ENCODE data around the gene KSR1.

The KSR1 gene

DNA sequence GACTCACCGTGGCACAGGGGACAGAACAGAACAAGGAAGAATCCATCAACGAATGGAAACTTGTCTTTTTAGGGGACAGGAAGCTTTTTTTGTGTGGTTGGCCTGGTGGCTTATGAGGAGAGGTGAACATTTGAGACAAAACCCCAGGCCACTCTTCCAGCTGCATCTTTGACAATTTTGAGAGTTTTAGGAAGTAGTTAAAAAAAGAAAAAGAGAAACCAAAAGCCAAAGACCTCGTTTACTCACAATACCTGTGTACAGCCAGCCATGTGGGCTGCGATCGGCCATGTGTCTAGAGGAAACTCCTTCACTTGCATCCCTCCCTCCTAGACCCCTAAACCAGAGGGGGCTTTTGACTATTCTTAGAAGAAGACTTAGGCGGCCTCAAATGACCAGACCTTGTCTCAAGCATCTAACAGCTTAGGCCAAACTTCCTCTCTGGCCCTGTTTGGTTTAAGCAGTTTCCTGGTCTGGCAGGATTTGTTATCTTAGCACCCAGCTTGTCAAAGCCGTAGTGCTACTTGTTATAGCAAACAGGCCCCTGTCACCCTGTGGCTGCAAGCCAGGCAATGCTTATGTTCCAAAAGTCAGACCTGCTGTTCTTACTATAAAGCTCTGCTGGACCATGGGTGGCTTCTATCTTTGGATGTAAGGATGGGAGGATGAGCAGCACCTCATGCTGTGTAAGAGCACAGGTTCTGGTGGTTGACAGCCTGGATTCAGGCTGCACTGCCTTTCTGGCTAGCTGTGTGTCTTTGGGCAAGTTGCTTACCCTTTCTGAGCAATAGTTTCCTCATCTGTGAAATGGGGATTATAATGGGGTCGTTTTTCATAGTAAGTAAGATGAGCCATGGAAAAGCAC is 17.7 kb downstream of the KSR1 start:
- DNase-seq (ENCODE audit: low read depth): peak; percentile 72

DNA sequence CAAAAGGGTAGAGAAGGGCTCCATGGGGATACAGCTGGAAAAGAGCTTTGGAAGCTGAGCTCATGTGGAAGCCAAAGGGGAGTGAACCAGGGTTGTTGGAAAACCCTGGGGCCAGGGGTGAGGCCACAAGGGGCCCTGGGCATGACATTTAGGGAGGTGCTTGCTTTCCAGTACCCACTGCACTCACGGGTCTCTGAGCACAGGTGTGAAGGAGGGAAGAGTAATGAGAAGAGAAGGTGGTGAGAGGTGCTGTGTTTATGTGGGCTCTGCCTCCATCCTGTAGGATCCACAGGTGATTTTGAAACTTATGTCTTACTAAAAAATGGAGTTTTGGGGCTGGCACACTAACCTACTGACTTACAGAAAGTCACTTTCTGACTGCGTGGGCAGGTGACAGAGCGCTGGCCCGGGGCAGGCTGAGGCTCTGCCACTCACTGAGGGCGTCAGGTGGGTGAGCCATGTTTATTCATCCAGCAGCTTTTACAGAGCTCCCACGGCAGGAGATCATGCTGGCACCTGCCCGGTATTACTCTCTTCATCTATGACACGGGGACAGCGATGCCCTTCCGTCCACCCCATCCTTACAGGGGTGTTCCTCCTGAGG is 18.9 kb downstream of the KSR1 start:
- DNase-seq (ENCODE audit: low read depth): peak; percentile 58

DNA sequence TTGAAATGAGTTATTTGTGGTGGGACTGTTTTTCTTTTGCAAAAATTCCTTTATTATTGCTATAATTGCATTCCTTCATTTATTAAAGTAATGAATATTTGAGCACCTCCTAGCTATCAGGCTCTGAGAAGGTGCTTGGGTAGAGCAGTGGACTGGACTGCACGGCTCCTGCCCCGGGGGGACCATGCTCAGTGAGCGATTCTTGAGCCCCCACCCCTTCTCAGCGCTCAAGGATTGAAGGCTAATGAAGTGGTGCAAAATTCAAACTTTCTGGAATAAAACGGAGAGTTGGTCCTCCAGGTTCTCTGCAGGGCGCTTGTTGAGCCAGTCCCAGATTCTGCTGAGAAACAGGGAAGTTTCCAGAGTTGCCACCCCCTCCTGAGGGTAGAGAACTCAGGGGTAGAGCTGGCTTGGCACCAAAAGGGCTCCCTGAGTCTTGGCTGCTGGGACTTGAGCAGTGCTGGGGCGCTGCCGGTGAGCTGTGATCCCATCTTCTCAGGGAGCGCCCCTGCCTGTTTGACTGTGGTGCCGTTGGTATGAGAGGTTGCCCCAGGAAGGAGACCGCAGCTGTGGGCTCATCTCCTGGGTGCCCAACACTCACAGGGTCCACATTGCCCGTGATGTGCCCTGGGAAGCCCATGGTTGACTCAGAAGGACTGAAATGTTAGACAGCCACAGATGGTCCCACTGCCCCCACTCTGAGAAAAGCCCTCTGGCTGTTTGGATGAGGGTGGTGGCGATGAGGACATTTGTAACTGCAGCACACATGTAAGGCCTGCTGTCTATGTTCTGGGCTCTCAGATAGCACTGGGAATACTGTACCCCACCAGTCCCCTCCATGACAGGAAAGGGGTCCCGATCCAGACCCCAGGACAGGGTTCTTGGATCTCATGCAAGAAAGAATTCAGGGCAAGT is 20.0 kb downstream of the KSR1 start:
- no peak for DNase-seq (ENCODE audit: low read depth)

DNA sequence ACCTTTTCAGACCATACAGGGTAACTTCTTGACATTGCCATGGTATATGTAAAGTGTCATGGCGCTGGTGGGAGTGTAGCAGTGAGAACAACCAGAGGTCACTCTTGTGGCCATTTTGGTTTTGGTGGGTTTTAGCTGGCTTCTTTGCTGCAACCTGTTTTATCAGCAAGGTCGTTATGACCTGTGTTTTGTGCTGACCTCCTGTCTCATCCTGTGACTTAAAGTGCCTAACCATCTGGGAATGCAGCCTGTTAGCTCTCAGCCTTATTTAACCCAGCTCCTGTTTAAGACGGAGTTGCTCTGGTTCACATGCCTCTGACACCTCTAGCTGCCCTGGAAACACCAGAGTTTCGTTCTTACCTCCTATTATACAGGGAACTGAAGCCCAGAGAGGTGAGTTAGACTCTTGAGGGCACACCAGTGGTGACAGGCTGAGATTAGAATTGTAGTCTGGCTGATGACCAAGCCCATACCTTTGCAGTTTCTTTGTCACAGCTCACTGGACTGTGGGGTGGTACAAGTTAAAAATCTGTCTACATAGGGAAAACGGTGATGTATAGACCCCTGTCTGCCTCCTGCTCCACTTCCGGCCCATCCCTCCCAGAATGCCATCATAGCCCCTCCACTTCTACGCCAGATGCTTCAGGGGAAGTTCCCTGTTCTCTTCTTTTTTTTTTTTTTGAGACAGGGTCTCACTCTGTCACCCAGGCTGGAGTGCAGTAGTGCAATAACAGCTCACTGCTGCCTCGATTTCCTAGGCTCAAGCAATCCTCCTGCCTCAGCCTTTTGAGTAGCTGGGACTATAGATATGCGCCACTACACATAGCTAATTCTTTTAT is 21.0 kb downstream of the KSR1 start:
- DNase-seq (ENCODE audit: low read depth): no peak

DNA sequence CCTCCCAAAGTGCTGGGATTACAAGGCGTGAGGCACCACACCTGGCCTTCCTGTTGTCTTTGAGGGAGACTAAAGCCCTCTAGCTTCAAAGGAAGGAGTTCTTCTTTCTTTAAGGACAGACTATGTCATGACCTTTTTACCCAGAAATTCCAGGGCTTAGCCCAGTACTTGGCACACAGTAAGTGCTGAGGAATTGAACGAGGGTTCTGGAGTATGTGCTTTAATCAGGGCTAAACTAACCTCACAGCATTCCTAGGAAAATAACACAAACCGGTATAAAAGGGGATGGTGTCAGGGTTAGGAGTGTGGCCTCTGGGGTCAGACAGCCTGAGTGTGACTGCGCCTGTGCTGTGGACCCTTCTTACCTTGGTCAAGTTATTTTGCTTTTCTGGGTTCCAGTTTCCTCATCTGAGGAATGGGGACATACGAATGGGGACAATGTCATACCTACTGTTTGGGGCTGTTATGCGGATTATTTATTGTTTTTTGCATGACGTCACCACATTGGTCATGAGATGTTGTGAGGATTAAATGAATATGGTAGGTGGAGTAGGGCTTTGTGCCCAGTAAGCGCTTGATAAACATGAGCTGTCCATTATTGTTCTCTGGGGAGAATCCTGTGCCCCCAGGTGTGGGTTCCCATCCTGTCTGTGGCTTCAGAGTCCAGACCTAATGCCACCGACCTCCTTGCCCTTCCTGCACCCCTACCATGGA is 21.9 kb downstream of the KSR1 start:
- no peak for DNase-seq (ENCODE audit: low read depth)

DNA sequence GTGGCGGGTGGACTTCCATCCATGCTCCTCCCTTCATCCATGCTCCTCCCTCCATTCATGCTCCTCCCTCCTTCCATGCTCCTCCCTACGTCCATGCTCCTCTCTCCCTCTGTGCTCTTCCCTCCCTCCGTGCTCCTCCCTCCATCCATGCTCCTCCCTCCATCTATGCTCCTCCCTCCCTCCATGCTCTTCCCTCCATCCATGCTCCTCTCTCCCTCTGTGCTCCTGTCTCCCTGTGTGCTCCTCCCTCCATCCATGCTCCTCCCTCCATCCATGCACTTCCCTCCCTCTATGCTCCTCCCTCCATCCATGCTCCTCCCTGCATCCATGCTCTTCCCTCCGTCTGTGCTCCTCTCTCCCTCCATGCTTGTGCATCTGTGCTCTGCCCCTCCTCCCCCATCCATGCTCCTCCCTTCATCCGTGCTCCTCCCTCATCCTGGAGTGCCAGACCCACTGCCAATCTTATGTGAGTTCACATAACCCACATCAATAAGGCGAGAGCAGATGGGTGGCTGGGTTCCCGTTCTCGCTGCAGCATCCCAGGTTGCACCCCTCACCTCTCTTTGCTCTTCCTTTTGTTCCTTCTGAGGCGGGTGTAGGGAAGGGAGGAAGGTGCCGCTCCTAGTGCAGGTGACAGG is 22.8 kb downstream of the KSR1 start:
- no peak for DNase-seq (ENCODE audit: low read depth)

DNA sequence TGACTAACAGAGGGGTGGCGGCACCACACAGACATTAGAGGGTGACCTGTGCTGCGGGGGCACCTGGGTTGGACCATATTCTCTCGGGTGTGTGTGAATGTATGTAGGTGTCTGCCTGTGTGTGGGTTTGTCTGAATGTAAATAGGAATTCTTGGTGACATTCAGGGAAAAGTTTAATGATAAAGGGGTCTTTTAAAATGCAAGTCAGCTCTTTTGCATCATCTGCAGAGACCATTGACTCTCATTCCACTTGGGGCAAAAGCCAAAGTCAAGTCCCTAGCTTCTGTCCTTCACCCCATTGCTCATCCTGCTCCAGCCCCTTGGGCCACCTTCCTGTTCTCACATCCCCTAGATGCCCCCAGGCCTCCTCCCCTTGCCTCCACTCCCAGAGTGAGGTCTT is 23.6 kb downstream of the KSR1 start:
- DNase-seq (ENCODE audit: low read depth): no peak

DNA sequence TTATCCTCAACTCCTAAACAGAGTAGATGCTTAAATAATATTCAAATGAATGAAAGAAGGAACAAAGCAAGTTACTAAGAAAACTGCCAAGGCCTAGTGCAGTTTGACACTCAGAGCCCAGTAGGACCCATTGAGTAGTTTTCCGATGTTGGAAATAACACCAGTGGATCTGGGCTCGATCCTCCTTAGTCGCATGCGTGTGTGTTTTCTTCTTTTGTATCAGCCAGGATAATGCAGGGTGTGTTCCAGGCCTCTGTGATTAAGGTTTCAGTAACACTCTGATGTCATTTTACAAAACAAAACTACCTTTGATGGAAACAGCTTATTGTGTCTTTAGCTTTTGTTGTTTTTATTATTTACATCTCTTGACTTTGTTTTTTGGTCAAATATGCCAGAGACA is 24.5 kb downstream of the KSR1 start:
- DNase-seq (ENCODE audit: low read depth): no peak

DNA sequence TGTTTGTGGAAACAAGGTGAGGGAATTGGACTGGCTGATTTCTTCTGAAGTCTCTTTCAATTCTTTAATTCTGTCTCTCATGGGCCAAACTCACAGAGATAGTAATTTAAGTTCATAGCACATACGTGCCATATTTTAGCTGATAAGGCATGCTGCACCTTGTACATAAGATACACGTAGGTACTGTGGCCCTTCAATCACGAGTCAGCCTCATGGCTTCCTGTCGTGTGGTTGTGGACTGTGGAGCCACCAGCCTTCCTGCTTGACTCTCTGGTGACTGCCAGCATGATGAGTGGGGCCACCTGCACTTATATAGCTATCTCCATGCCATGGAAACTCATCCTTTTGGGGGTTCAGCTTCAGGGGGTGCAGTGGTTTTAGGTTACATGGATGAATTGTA is 25.1 kb downstream of the KSR1 start:
- DNase-seq (ENCODE audit: low read depth): no peak

DNA sequence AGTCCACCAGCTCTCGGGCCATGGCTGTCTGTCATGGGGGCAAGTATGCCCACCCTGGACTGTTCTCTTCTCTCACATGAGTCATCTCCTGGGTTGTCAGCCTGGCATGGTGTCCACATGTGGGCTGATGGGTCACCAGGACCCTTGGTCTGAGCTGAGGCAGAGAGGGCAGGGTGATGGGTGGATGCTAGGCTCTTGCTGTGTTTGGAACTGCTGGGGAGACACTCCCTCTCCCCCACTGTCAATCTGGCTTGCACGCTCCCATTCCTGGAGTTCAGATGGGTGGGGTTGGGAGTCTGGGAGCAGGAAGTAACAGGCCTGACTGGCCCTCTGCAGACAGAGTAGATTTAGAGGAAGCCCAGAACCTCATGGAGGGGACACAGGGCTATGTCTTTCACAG is 28.9 kb downstream of the KSR1 start:
- DNase-seq (ENCODE audit: low read depth): no peak

DNA sequence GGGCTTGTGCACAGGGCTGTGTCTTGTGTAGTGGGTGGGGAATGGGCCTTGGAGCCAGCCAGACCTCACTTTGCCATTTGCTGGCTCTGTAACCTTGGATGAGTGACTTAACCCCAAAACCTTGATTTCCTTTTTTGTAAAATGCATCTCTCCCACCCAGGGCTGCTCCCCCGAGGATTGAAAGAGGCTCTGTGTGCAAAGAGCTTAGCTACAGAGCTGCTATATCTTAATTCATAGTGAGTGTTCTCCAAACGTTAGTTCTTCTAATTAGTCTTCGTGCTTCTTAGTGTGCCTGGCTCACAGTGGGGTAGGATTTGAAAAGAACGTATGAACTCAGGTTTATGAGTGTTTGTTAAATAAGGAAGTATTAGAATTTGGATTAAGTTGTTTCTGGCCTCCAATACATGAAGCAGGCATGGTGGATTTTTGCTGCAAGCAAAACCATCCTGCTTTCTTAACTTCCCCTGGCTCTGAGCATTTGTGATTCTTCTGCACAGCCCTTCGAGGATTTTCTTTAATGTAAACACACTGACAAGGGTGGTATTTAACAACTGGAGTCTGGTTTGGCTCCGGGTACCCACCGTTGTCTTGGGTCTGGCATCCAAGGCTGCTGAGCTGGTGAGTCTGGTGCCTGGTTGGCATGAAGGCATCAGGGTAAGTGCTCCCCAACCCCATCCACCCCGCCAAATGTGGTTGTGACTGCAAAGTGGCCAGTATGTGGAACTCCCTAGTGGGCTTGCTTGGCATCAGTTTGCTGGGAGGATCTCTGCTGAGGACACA is 29.7 kb downstream of the KSR1 start:
- DNase-seq (ENCODE audit: low read depth): no peak

DNA sequence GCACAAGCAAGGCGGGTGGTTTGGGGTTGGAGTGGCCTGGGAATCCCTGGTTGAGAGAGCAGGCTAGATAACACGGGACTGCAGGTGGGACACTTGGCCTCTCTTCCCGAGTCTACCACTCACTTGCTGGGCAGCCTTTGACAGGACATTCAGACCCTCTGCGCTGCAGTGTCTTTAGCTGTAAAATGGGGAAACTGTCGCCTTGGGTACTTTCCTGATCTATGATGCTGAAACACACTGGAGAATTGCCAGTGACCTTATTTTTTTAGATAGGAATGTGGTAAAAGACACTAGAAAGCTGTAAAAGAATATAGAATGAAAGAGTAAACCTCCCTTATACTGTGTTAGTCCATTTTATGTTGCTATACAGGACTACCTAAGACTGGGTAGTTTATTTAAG is 30.5 kb downstream of the KSR1 start:
- DNase-seq (ENCODE audit: low read depth): no peak

DNA sequence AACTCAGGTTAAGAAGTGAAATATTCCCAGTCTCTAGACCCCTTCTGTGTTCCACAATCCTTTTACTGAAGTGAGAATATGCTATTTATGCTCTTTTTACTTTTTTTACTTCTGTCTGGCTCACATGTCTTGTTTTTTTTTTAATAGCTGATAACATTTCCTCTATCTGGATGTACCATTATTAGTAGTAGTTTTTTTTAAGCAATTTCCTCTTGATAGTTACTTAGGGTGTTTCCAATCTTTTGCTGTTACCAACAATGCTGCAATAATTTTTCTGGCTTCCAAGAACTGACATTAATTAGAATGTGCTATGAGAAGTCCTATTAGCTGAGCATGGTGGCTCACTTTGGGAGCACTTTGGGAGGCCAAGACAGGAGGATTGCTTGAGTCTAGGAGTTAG is 32.0 kb downstream of the KSR1 start:
- DNase-seq (ENCODE audit: low read depth): no peak

DNA sequence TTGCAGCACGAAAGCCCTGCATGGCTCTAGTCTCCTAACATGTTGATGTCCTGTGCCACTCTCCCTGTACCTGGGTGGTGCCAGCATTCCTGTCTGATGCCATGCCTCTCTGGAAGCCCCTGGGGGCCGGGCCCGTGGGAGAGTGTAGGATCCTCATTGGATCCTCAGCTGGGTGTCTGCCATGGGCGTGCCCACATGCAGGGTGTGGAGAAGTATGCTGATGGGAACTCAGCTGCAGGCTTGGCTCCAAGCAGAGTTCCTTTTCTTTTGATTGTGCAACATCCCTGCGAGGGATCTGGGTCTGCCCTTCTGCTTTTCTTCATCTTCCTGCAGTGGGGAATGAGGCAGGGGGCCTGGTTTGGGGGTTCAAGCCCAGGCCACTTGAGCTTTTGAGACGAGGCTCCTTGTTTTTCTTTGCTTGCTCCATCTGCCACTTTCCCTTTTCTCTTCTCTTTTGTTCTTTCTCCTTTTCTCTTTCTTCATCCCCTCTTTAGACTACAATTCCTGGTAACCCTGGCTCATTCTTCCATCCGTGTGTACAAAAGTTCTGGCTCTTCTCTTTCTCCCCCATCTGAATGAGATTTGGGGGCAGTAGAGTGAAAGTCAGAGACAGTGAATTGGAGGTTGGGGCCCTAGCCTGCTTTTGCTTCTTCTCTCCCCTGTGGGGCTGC is 32.9 kb downstream of the KSR1 start:
- no peak for DNase-seq (ENCODE audit: low read depth)

DNA sequence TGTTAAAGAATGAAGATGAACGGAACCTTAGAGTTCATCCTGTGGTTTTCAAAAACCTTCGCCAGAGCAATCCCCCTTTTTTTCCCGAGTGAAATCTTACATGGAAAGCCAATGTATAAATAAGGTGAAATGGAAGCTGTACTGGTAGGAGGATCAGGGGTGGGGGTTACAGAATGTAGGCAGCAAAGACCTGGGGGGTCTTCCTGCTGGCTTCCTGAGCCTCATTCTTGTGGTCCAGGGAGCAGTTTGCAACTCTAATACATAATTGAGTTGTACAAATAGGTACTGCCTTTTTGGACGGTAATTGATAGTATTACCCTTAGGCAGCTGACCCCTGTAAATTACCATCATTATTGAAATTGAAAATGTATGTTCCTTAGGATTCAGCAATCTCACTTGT is 34.1 kb downstream of the KSR1 start:
- DNase-seq (ENCODE audit: low read depth): no peak

DNA sequence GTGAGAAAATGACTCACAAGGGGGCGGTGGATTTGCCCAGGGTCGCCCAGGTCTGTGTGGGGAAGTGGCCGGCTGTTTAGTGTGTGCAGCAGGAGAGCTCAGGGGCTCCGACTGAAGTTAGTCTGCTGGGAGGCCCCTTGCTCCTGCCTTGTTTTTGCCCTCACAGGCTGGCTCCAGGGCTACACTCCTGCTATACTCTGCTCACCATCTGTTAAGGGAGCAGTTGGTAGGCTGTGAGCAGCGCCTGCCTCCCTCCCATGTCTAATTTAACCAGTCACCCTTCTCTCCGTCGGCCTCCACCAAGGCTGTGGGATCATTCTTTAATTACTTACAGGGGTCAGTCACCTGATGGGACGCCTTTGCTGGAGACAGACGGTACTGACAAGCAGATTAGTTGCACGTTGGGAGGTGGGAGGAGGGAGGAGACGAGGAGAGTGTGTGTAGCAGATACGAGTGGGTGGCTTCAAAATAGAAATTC is 35.5 kb downstream of the KSR1 start:
- DNase-seq (ENCODE audit: low read depth): no peak

DNA sequence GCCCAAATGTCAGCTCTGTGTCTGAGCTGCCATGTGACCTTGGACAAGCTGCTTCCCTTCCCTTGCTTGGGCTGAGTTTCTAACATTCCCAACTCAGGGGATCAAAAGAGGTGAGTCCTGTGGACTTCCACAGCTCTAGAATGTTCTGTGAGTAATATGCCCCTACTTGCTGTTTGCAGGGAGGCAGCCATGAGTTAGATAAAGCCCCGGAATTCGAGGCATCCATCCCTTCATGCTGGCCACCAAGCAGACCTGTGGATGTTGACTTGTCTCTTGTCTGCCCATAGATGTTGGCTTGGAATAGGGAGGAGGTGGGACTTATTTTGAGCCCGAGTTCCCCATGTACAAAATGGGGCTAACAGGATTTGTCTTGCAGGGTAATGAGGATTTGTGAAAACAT is 36.2 kb downstream of the KSR1 start:
- no peak for DNase-seq (ENCODE audit: low read depth)

DNA sequence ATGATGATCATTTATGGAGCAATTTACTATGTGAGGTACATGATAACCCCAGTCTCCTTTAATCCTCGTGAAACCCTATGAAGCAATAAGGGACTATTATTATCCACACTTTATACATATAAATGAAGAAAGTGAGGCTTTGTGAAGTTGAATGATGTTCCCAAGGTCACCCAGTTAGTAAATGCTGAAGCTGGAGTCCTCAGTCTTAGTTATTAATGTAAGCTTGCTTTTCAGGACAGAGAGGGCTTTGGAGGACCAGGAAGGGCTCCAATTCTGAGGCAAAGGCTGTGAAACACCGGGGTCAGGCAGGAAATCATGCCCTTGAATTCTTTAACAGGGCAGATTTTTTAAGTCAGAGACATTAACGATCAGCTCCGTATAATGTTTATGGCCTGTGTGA is 36.8 kb downstream of the KSR1 start:
- no peak for DNase-seq (ENCODE audit: low read depth)
